Aorta (tissue), 5 donors: Measurements from ENCODE around the gene TMEM91. TPM values are rescaled to one million over a fixed set of nuclear protein-coding genes. Genes with fewer than 3 reads are reported as not detected.

Experiments
- ATAC-seq: fragments of 200-7000 bp; cut with Tn5 transposase; one replicate; pipeline ENCODE4 v1.9.1; 2022; ENCODE audit warnings: moderate library complexity; ENCODE audit not compliant: low FRiP score
- DNase-seq, 2 donors: peaks; one replicate each; pipeline ENCODE4 v3.0.0-alpha.2; 2020
- H3K27ac ChIP-seq, 2 donors: one replicate each; pipeline ENCODE4 v1.5.1; 2013; ENCODE audit warnings: low read length in 2 of 2, mild to moderate bottlenecking in 2 of 2, moderate library complexity in 2 of 2, control low read depth in 1 of 2, inconsistent platforms in 1 of 2, low read depth in 1 of 2
- H3K27me3 ChIP-seq, 2 donors: one replicate each; pipeline ENCODE4 v1.6.1; 2013; ENCODE audit warnings: control low read depth in 1 of 2, low read length in 1 of 2, mild to moderate bottlenecking in 1 of 2, moderate library complexity in 1 of 2; ENCODE audit not compliant: insufficient read depth in 2 of 2, control insufficient read depth in 1 of 2
- H3K36me3 ChIP-seq, 2 donors: one replicate each; pipeline ENCODE4 v1.6.1; 2013; ENCODE audit warnings: control low read depth in 1 of 2, low read length in 1 of 2, mild to moderate bottlenecking in 1 of 2; ENCODE audit not compliant: insufficient read depth in 2 of 2, control insufficient read depth in 1 of 2
- H3K4me1 ChIP-seq, 2 donors: one replicate each; pipeline ENCODE4 v1.6.1; 2013; ENCODE audit warnings: low read length in 2 of 2, control low read depth in 1 of 2, mild to moderate bottlenecking in 1 of 2, moderate library complexity in 1 of 2; ENCODE audit not compliant: insufficient read depth in 2 of 2, control insufficient read depth in 1 of 2
- H3K4me3 ChIP-seq, 2 donors: one replicate each; pipeline ENCODE4 v1.5.1; 2013; ENCODE audit warnings: low read length in 2 of 2, control low read depth in 1 of 2, mild to moderate bottlenecking in 1 of 2
- H3K9me3 ChIP-seq: one replicate; pipeline ENCODE4 v1.6.1; 2013; ENCODE audit warnings: mild to moderate bottlenecking, low read length; ENCODE audit not compliant: control insufficient read depth
- WGBS, 2 donors: extraction: QIAGEN DNeasy Blood & Tissue Kit; methylation state at CpG; one replicate each; pipeline ENCODE4 v1.1.7; 2013; 5-methylcytosine and 5-hydroxymethylcytosine counted together
- intact Hi-C, 2 donors: fragments of 100-400 bp; cut with DNase I; formaldehyde crosslinking; loops; one replicate each; pipeline versions ENCODE4 v1.14.2 to v1.15.0; 2022
- polyA plus RNA-seq, 2 donors: library from polyadenylated mRNA; stranded (reverse); fragments of 200-250 nt; gene quantifications; one replicate each; pipeline ENCODE4 v1.2.3, GENCODE V29; 2013
- total RNA-seq, 2 donors: library from RNA; stranded (reverse); fragmentation: NEBNext Ultra II Directional; extraction: Animal tissue kit (Norgen Biotek cat#: 25700); gene quantifications; one replicate each; pipeline ENCODE4 v1.2.1, GENCODE V29; 2021
- donor health status: healthy with polysubstance abuse.
- donor health status: Bipolar disorder and iron deficiency.
- donor health status: DM: no; HTN: no; CAD: no.
- donor health status: DM: no; HTN: no; CAD: no.
- donor health status: DM: yes; HTN: yes; CAD: no.

The TMEM91 gene
- total and polyA plus RNA-seq, 4 donors, result 8.9 to 55.8 (median 18.9) TPM

DNA sequence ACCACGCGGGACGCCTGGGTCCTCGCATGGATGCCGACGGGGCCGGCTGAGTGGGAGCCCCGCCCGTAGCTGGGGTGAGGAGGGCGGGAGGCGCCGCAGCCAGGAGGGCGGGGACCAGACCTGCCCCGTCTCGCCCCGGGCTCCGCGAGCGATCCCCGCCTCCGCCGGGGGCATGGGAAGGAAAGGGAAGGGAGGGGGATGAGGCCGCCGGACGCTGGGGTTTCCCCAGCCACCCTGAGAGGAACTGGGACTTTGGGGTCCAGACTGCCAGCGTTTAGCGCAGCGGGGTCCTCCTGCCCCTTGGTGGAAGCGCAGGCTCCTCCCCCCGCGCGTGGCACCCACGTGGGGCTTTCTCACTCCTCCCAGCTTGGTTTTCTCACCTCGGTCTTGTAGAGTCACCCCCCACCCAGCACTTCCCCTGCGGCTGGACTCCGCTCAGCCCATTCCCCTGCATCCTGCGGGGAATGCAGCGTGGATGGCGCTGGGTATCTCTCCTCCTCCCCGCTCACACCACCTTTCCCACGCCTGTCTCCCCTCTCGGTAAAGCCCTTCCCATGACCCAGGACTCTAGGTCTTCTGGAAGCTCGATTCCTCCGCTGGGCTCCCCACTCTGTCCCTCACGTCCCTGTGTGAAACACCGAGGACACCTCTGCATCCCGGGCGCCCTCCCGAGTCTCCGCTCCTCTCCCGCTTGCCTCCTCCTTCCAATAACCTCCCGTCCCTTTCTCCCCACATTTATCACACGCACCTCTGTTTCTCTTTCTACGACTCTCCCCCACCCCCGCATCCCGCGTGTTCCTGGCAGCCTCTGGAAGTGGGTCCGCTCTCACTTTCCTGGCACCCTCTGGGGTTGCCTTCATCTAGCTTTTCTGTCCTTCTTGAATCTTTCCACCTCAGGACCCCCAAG is 24.7 kb upstream of the TMEM91 start:
- ATAC-seq, result peak; percentile 74
- Histone ChIP-seq H3K36me3 (no peaks in the 10 kb centered on the region), H3K9me3 (no peaks in the 10 kb centered on the region), H3K27me3 (no peaks in the 10 kb centered on the region), H3K4me1 (no peaks in the 10 kb centered on the region), H3K4me3 (peak overlapping the region; percentile 34 to 77), H3K27ac (peak overlapping the region in 1 of 2 donors; percentile 29)
- WGBS, 2 donors, result 0% methylated on average over 46 to 58 of the region's 58 CpGs
- intact Hi-C loops, result loop anchor here in 1 of 2 donors (2.0 to 5.0 kb wide), 3 partner anchors 27 to 76 kb away; partner anchors contain the start of genes B3GNT8 and CCDC97
- DNase-seq, result peak; percentile 82 to 89

GRCh38 chr19:41352279-41352608 is 24.1 kb upstream of the TMEM91 start:
- H3K4me3 ChIP-seq, result peak overlapping the region; percentile 34 to 77
- H3K27ac ChIP-seq, result no peak overlapping the region
- no peaks in the 10 kb centered on the region for H3K27me3 ChIP-seq
- H3K4me1 ChIP-seq, result no peaks in the 10 kb centered on the region
- WGBS, 2 donors, result 0% methylated on average over 9 to 12 of the region's 12 CpGs
- ATAC-seq, result no peak
- DNase-seq, result no peak
- no peaks in the 10 kb centered on the region for H3K9me3 ChIP-seq
- intact Hi-C loops, result loop anchor here in 1 of 2 donors (2.0 to 5.0 kb wide), 3 partner anchors 27 to 75 kb away; partner anchors contain the start of genes B3GNT8 and CCDC97
- H3K36me3 ChIP-seq, result no peaks in the 10 kb centered on the region

DNA sequence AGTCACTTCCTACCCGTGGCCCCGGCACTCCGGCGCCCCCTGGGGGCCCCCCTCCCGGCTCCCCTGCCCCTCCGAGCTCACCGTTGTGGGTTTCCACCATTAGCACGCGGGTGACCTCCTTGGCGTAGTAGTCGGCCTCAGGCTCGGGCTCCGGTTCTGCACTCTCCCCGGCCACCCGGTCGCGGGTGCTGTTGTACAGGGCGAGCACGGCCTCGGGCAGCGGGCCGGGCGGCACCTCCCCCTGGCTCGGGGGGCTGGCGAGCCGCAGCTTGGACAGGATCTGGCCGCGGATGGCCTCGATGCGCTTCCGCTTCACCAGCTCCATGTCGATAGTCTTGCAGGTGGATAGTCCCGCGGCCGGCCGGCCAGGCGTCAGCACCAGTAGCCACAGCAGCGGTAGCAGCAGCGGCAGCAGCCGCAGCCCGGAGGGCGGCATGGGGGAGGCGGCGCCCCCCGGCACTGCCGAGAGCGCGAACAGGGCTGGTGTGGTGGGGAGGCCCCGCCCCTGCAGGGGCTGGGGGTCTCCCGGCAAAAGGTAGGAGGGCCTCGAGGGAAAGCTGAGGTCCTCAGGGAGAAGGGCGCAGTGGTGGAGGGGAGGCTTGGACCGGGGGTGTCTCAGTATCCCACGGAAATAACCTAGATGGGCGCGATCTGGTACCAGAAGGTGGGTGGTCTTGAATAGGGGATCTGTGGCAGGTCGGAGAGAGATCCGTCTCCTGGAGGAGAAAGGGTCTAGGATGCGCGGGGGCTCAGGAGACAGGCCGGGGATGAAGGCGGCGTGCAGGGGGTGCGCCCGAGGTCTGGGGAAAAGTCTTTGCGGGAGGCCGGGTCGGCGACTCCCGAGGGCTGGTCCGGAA is 23.5 kb upstream of the TMEM91 start:
- Histone ChIP-seq H3K36me3 (no peaks in the 10 kb centered on the region), H3K27ac (peak overlapping the region in 1 of 2 donors; percentile 34), H3K4me1 (no peaks in the 10 kb centered on the region), H3K27me3 (no peaks in the 10 kb centered on the region), H3K4me3 (peak overlapping the region; percentile 34 to 77), H3K9me3 (no peaks in the 10 kb centered on the region)
- intact Hi-C loops, result loop anchor here in 1 of 2 donors (2.0 to 5.0 kb wide), 3 partner anchors 28 to 74 kb away; partner anchors contain the start of genes B3GNT8 and CCDC97
- ATAC-seq (peak; percentile 13), DNase-seq (peak; percentile 79 to 89)
- WGBS, 2 donors, result 0 to 1% methylated on average over 71 of the region's 71 CpGs

DNA sequence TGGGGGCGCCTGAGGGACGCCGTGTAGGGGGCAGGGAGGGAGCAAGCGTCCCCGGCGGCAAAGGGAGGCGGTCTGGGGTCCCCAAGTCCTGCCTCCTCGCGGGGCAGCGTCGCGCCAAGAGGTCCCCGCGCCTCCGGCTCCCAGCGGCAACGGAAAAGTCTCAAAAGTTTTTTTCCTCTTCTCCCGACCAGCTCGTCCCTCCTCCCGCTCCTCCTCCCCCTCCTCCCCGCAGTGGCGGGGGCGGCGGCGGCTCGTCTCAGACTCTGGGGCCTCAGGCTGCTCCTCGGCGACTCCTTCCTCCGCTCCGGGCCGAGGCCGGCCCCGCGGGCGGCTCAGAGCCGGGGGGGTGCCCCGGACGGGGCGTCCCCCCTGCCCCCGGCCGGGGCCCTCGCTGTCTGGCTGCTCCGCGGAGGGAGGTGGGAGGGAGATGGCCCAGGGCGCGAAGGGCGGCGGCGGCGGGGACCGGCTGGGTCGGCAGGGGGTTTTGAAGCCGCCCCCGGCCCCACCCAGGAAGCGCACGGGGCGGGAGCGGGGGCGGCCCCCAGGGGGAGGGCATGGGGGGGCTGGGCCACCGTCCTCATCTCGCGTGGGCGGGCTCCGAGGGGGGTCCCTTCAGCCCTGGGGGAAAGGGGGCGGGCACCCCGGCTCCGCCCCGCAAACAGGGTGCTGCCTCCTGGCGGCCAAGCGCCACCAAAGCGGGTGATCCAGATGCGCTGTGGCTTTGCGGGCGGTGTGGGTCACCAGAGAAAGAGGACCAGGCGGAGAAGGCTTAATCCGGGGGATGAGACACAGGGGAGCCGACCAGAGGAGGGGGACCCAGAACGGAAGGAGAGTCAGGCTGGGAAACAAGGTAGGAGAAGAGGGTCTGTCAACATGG is 22.6 kb upstream of the TMEM91 start, which contains the start of gene TGFB1:
TSS of gene TGFB1 (minus strand) at position 457 of the 877 bp plus-strand sequence. CDS start 878 bp downstream, outside the sequence.
- intact Hi-C loops, result loop anchor here in 1 of 2 donors (2.0 to 5.0 kb wide), 3 partner anchors 29 to 74 kb away; partner anchors contain the start of genes B3GNT8 and CCDC97
- peak within 1 kb of the TSS in 1 of 2 donors; percentile 34 for H3K27ac ChIP-seq

GRCh38 chr19:41354343-41354953 is 21.9 kb upstream of the TMEM91 start:
- Histone ChIP-seq H3K4me3 (no peak overlapping the region), H3K27me3 (no peaks in the 10 kb centered on the region), H3K9me3 (no peaks in the 10 kb centered on the region), H3K27ac (no peak overlapping the region), H3K36me3 (no peaks in the 10 kb centered on the region), H3K4me1 (no peaks in the 10 kb centered on the region)
- DNase-seq, result peak; percentile 60 to 83
- intact Hi-C loops, result loop anchor here in 1 of 2 donors (5.0 kb wide), 2 partner anchors 42 to 73 kb away; partner anchors contain the start of genes B3GNT8 and CCDC97
- no peak for ATAC-seq
- 90 to 91% methylated on average over 23 of the region's 23 CpGs for WGBS, 2 donors

More for the DNA sequence above, 22.6 kb upstream of the TMEM91 start, which contains the start of gene TGFB1:
- Histone ChIP-seq H3K4me1 (no peaks in the 10 kb centered on the region), H3K9me3 (no peaks in the 10 kb centered on the region), H3K27me3 (no peaks in the 10 kb centered on the region), H3K36me3 (no peaks in the 10 kb centered on the region), H3K4me3 (peak within 1 kb of the TSS; percentile 34 to 77)
- ATAC-seq, result peak; percentile 91
- WGBS, 2 donors, result 0 to 1% methylated on average over 51 to 78 of the region's 78 CpGs
- peak; percentile 96 to 97 for DNase-seq

GRCh38 chr19:41355035-41355434 is 21.3 kb upstream of the TMEM91 start:
- DNase-seq (no peak), ATAC-seq (no peak)
- Histone ChIP-seq H3K27ac (no peak overlapping the region), H3K4me3 (no peak overlapping the region), H3K9me3 (no peaks in the 10 kb centered on the region), H3K4me1 (no peaks in the 10 kb centered on the region), H3K36me3 (no peaks in the 10 kb centered on the region), H3K27me3 (no peaks in the 10 kb centered on the region)
- intact Hi-C loops, result loop anchor here in 1 of 2 donors (5.0 kb wide), 1 partner anchor 33 kb away; no protein-coding TSS in a partner anchor
- 88 to 90% methylated on average over 1 of the region's 1 CpG for WGBS, 2 donors

DNA sequence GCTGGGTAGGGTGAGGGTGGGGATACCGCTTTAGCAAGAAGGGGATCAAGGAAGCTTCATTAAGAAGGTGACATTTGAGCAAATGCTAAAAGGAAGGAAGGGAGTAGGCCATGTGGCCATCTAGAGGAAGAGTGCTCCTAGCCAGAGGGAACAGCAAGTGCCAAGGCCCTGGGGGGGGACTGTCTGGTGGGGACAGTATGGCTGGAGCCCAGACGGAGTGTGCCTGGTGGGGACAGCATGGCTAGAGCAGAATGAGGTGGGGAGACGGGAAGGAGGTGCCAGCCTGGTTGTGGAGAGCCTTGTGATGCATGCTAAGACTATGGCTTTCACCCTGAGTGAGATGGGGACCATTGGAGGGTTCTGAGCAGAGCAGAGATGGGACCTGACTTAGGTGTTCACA is 20.5 kb upstream of the TMEM91 start:
- Histone ChIP-seq H3K4me3 (no peak overlapping the region), H3K4me1 (no peaks in the 10 kb centered on the region), H3K27me3 (no peaks in the 10 kb centered on the region), H3K27ac (no peak overlapping the region), H3K36me3 (no peaks in the 10 kb centered on the region), H3K9me3 (no peaks in the 10 kb centered on the region)
- ATAC-seq (no peak), DNase-seq (no peak)
- WGBS, 2 donors, result 69 to 71% methylated on average over 3 of the region's 3 CpGs
- intact Hi-C loops, result loop anchor here in 1 of 2 donors (5.0 kb wide), 1 partner anchor 34 kb away; no protein-coding TSS in a partner anchor
